Transverse colon (tissue), 4 donors: ENCODE data around the gene CLDN19. TPM values are rescaled to one million over a fixed set of nuclear protein-coding genes. Genes with fewer than 3 reads are reported as not detected.

Experiments
- DNase-seq: peaks from one replicate; pipeline ENCODE4 v3.0.0-alpha.2; 2019
- H3K27ac ChIP-seq, 4 donors: fragments of 200-600 bp; sonication (generic); 2 replicates each; pipeline ENCODE4 v1.5.1; 2016 to 2018; ENCODE audit warnings: inconsistent platforms in 4 of 4
- H3K27me3 ChIP-seq: fragments of 200-600 bp; sonication (generic); 2 replicates; pipeline ENCODE4 v1.5.1; 2017; ENCODE audit warnings: inconsistent platforms
- H3K36me3 ChIP-seq, 4 donors: fragments of 200-600 bp; sonication (generic); 2 replicates each; pipeline ENCODE4 v1.5.1; 2017 to 2019; ENCODE audit warnings: inconsistent platforms in 4 of 4
- H3K4me1 ChIP-seq, 4 donors: fragments of 200-600 bp; sonication (generic); 2 replicates each; pipeline ENCODE4 v1.5.1; 2017 to 2020; ENCODE audit warnings: inconsistent platforms in 4 of 4
- H3K4me3 ChIP-seq, 4 donors: fragments of 200-600 bp; sonication (generic); 1 replicate in 1 of 4; 2 replicates in 3 of 4; pipeline versions ENCODE4 v1.5.1 to v1.6.1; 2017 to 2019; ENCODE audit warnings: inconsistent platforms in 4 of 4
- H3K9me3 ChIP-seq, 2 donors: fragments of 200-600 bp; sonication (generic); 2 replicates each; pipeline ENCODE4 v1.5.1; 2017 to 2019; ENCODE audit warnings: inconsistent platforms in 2 of 2
- CTCF ChIP-seq, 5 experiments: fragments of 200-600 bp in 3 of 5; fragments of 450-650 bp in 2 of 5; sonication (generic) in 3 of 5; IDR thresholded peaks; 1 replicate in 2 of 5; 2 replicates in 3 of 5; pipeline ENCODE4 v1.5.1; 2016 to 2017; ENCODE audit warnings: antibody characterized with exemption in 5 of 5, inconsistent platforms in 3 of 5, mild to moderate bottlenecking in 2 of 5, moderate library complexity in 1 of 5
- EP300 ChIP-seq: sonication (generic); formaldehyde crosslinking; IDR thresholded peaks from one replicate; pipeline ENCODE4 v1.6.1; 2017; ENCODE audit warnings: antibody characterized with exemption, low read depth
- POLR2A ChIP-seq: fragments of 450-650 bp; IDR thresholded peaks from one replicate; pipeline ENCODE4 v1.6.1; 2016; ENCODE audit warnings: antibody characterized with exemption, mild to moderate bottlenecking, moderate library complexity
- POLR2AphosphoS5 ChIP-seq, 3 donors: sonication (generic); formaldehyde crosslinking; IDR thresholded peaks; one replicate each; pipeline ENCODE4 v1.6.1; 2016; ENCODE audit warnings: antibody characterized with exemption in 3 of 3
- WGBS, 2 donors: methylation state at CpG; one replicate each; pipeline ENCODE4 v1.1.5; 2018; ENCODE audit warnings: low coverage in 1 of 2; 5-methylcytosine and 5-hydroxymethylcytosine counted together
- in situ Hi-C, 4 donors: fragments of 200-750 bp; cut with MboI; loops; one replicate each; pipeline versions ENCODE4 v1.15.0 to v1.15.1; 2017; ENCODE audit warnings: low sequenced_read_pairs in 3 of 4, low pct_ligation_motif_present in 1 of 4, low pct_unique_long_range_greater_than_20kb in 1 of 4
- intact Hi-C: fragments of 100-400 bp; cut with DNase I; formaldehyde crosslinking; loops from one replicate; pipeline ENCODE4 v1.15.1; 2023; ENCODE audit warnings: low total_unique reads
- total RNA-seq, 4 donors: library from RNA; depleted of rRNA; stranded (reverse); fragments of >200 nt; gene quantifications; one replicate each; pipeline ENCODE4 v1.1.0, GENCODE V29; 2016

Gene CLDN19
- total RNA-seq, 4 donors from 2014 or later = 0.27 TPM; not detected in 3

GRCh38 chr1:42765832-42766740 lies 26.1 kb upstream of the CLDN19 start:
- in situ Hi-C loops = loop anchor here in 3 of 4 donors (10.0 to 25.0 kb wide), 2 partner anchors 429 to 431 kb away; partner anchors contain the start of gene FOXJ3 (in 3 of the 3)
- Histone ChIP-seq H3K36me3 (peaks cover 0 to 10% (median 0%) of the 10 kb centered on the region in 4 donors), H3K27me3 (no peaks in the 10 kb centered on the region), H3K4me3 (peak overlapping the region; percentile 80 to 99 (median 92)), H3K27ac (peak overlapping the region; percentile 92 to 95 (median 94)), H3K9me3 (no peaks in the 10 kb centered on the region), H3K4me1 (peaks cover 15 to 41% (median 19%) of the 10 kb centered on the region in 4 donors)
- DNase-seq = peak; percentile 32
- 0 to 2% methylated on average over 6 to 36 of the region's 44 CpGs for WGBS, 2 donors
- intact Hi-C loops = loop anchor here (10.0 kb wide), 1 partner anchor 431 kb away; the partner anchor contains the start of gene FOXJ3
- TF ChIP-seq POLR2A (no peak), EP300 (no peak), POLR2AphosphoS5 (IDR thresholded peaks at IDR 0.05) (no peak), CTCF (IDR thresholded peaks at IDR 0.05) (peak in 4 of 5 experiments; percentile 20 to 46 (median 40))

GRCh38 chr1:42765269-42765668 lies 25.2 kb upstream of the CLDN19 start:
- H3K27me3 ChIP-seq = no peaks in the 10 kb centered on the region
- peaks cover 0 to 10% (median 0%) of the 10 kb centered on the region in 4 donors for H3K36me3 ChIP-seq
- peaks cover 15 to 41% (median 19%) of the 10 kb centered on the region in 4 donors for H3K4me1 ChIP-seq
- intact Hi-C loops (loop anchor here (10.0 kb wide), 1 partner anchor 430 kb away; the partner anchor contains the start of gene FOXJ3), in situ Hi-C loops (loop anchor here in 3 of 4 donors (10.0 to 25.0 kb wide), 2 partner anchors 428 to 430 kb away; partner anchors contain the start of gene FOXJ3 (in 3 of the 3))
- H3K9me3 ChIP-seq = no peaks in the 10 kb centered on the region
- H3K27ac ChIP-seq = peak overlapping the region; percentile 92 to 95 (median 94)
- 35 to 68% methylated on average over 2 to 7 of the region's 7 CpGs for WGBS, 2 donors
- DNase-seq = no peak
- H3K4me3 ChIP-seq = peak overlapping the region; percentile 80 to 99 (median 92)
- TF ChIP-seq EP300 (no peak), POLR2AphosphoS5 (IDR thresholded peaks at IDR 0.05) (no peak), POLR2A (no peak), CTCF (IDR thresholded peaks at IDR 0.05) (no peak)

GRCh38 chr1:42762269-42762668 lies 22.2 kb upstream of the CLDN19 start:
- H3K27ac ChIP-seq = no peak overlapping the region
- H3K9me3 ChIP-seq = no peaks in the 10 kb centered on the region
- in situ Hi-C loops = loop anchor here in 3 of 4 donors (10.0 to 25.0 kb wide), 2 partner anchors 425 to 427 kb away; partner anchors contain the start of gene FOXJ3 (in 3 of the 3)
- peaks cover 0 to 18% (median 2%) of the 10 kb centered on the region in 4 donors for H3K36me3 ChIP-seq
- no peak for DNase-seq
- intact Hi-C loops = loop anchor here (10.0 kb wide), 1 partner anchor 427 kb away; the partner anchor contains the start of gene FOXJ3
- WGBS, 2 donors = 53% methylated on average over 5 of the region's 5 CpGs; no CpG with 5 or more reads in 1 of the 2 donors
- peaks cover 5 to 17% (median 10%) of the 10 kb centered on the region in 4 donors for H3K4me1 ChIP-seq
- H3K27me3 ChIP-seq = no peaks in the 10 kb centered on the region
- TF ChIP-seq POLR2A = no peak
- H3K4me3 ChIP-seq = no peak overlapping the region

- TF ChIP-seq EP300 (no peak), POLR2A (no peak), CTCF (IDR thresholded peaks at IDR 0.05) (no peak), POLR2AphosphoS5 (IDR thresholded peaks at IDR 0.05) (no peak)
- WGBS, 2 donors = 93 to 95% methylated on average over 2 to 4 of the region's 4 CpGs
- Histone ChIP-seq H3K27ac (no peak overlapping the region), H3K4me1 (peaks cover 5 to 17% (median 10%) of the 10 kb centered on the region in 4 donors), H3K36me3 (peaks cover 0 to 18% (median 2%) of the 10 kb centered on the region in 4 donors), H3K4me3 (no peak overlapping the region), H3K27me3 (no peaks in the 10 kb centered on the region), H3K9me3 (no peaks in the 10 kb centered on the region)
- in situ Hi-C loops (loop anchor here in 3 of 4 donors (10.0 to 25.0 kb wide), 2 partner anchors 424 to 427 kb away; partner anchors contain the start of gene FOXJ3 (in 3 of the 3)), intact Hi-C loops (loop anchor here (10.0 kb wide), 1 partner anchor 427 kb away; the partner anchor contains the start of gene FOXJ3)
- DNase-seq = no peak
Observed at GRCh38 chr1:42761567-42761966, 21.5 kb upstream of the CLDN19 start.
